Heart right ventricle (tissue), 16 donors: ENCODE results near the gene IDI1. TPM values are rescaled to one million over a fixed set of nuclear protein-coding genes. Genes with fewer than 3 reads are reported as not detected.

ENCODE experiments used
- ATAC-seq, 8 donors: fragments of 200-7000 bp; cut with Tn5 transposase; one replicate each; pipeline ENCODE4 v1.9.1; 2020; ENCODE audit warnings: mild to moderate bottlenecking in 8 of 8, moderate library complexity in 8 of 8, moderate number of reproducible peaks in 1 of 8
- DNase-seq, 2 donors: peaks; one replicate each; pipeline ENCODE4 v3.0.0-alpha.2; 2020
- H3K27ac ChIP-seq, 10 donors: fragments of 200-600 bp; sonication (generic) in 2 of 10; one replicate each; pipeline versions ENCODE4 v1.5.0 to v1.8.0; 2020 to 2022; ENCODE audit warnings: mild to moderate bottlenecking in 3 of 10
- H3K27me3 ChIP-seq, 7 donors: fragments of 200-600 bp; one replicate each; pipeline ENCODE4 v1.8.0; 2021 to 2022; ENCODE audit warnings: mild to moderate bottlenecking in 2 of 7
- H3K36me3 ChIP-seq, 9 donors: fragments of 200-600 bp; sonication (generic) in 1 of 9; one replicate each; pipeline versions ENCODE4 v1.5.0 to v1.8.0; 2020 to 2022; ENCODE audit warnings: mild to moderate bottlenecking in 2 of 9
- H3K4me1 ChIP-seq, 9 donors: fragments of 200-600 bp; sonication (generic) in 1 of 9; one replicate each; pipeline versions ENCODE4 v1.5.0 to v1.8.0; 2020 to 2022; ENCODE audit warnings: mild to moderate bottlenecking in 4 of 9
- H3K4me3 ChIP-seq, 10 donors: fragments of 200-600 bp; sonication (generic) in 2 of 10; one replicate each; pipeline versions ENCODE4 v1.5.0 to v1.8.0; 2020 to 2022; ENCODE audit warnings: mild to moderate bottlenecking in 7 of 10, moderate library complexity in 2 of 10
- H3K9me3 ChIP-seq, 11 donors: fragments of 200-600 bp in 10 of 11; sonication (generic) in 2 of 11; one replicate each; pipeline versions ENCODE4 v1.5.0 to v1.8.0; 2013 to 2022; ENCODE audit warnings: mild to moderate bottlenecking in 2 of 11, control low read depth in 1 of 11, moderate library complexity in 1 of 11
- WGBS, 2 donors: extraction: QIAGEN DNeasy Blood & Tissue Kit; methylation state at CpG; one replicate each; pipeline ENCODE4 v1.1.7; 2013; ENCODE audit warnings: inconsistent platforms in 1 of 2; 5-methylcytosine and 5-hydroxymethylcytosine counted together
- intact Hi-C, 10 donors: fragments of 100-400 bp; cut with DNase I; formaldehyde crosslinking; loops; one replicate each; pipeline versions ENCODE4 v1.11.1 to v1.14.2; 2022
- polyA plus RNA-seq, 2 donors: library from polyadenylated mRNA; stranded (reverse); fragments of 200-250 nt; gene quantifications; one replicate each; pipeline ENCODE4 v1.2.3, GENCODE V29; 2013
- total RNA-seq, 10 donors: library from RNA; stranded (reverse); fragmentation: NEBNext Ultra II Directional in 3 of 10; extraction: Animal tissue kit (Norgen Biotek cat#: 25700) in 3 of 10; gene quantifications; one replicate each; pipeline versions ENCODE4 v1.2.1 to v1.2.4, GENCODE V29; 2021 to 2023
- TF ChIP-seq, protein P1 (sequence below), 9 donors: fragments of 200-600 bp; sonication (generic) in 2 of 9; IDR thresholded peaks; one replicate each; pipeline versions ENCODE4 v1.5.0 to v1.8.0; 2021 to 2022; ENCODE audit warnings: antibody characterized with exemption in 9 of 9, mild to moderate bottlenecking in 5 of 9, moderate library complexity in 1 of 9
- donor health status: Arrhythmogenic right ventricular cardiomyopathy.
- donor health status: ischemic (EF 13 %, LVEDD 7.1; RV severe dilation, severe dysfunction).
- donor health status: healthy with polysubstance abuse.
- donor health status: DM: no; HTN: yes; CAD: no.
- donor health status: DM: no; HTN: no; CAD: no.
- donor health status: ischemic (EF 25% LVEDD 6.9; RV normal size, moderate dysfunction).
- donor health status: ischemic (EF 25% LVEDD 5.7; RV mildly dilated, moderate dysfunction).
- donor health status: healthy.
- donor health status: DM: yes; HTN: yes; CAD: no.
- donor health status: Ischemic cardiomyopathy.
- donor health status: ischemic (EF 35%, LVEDD 5.7; RV mildly dilated, moderate dysfunction).
- donor health status: nonischemic (EF 11% LVEDD 7.7; RV severe dilation, severe dysfunction).
- donor health status: DM: yes; HTN: yes; CAD: no.
- donor health status: PGD.
- donor health status: ischemic (EF 29% LVEDD 5.4; RV normal size, mild dysfunction).
- donor health status: nonischemic (EF 23%, LVEDD 6.1; RV moderate dilation, normal function).

IDI1 gene
- total and polyA plus RNA-seq, 12 donors = 8.9 to 26.0 (median 18.9) TPM

DNA sequence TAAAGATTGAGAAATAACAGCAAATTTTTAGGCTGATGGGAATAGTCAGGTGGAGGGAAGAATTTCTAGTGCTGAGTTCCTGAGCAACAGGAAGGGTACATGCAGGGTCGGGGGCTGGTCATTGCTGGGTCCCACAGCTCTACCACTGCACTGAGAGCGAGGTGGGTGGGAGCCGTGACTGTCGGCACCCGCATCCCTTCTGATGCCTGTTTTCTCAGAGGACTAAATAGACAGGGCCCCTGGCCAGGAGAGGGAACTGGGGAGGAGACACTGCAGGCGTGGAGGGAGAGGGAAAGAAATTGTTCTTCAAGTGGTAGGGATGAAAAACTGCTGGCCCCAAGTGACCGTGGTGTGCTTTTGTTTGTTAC, 53.4 kb downstream of the IDI1 start:
- H3K27ac ChIP-seq = no peak overlapping the region
- ATAC-seq (no peak), DNase-seq (no peak)
- peaks cover 3 to 90% (median 60%) of the 10 kb centered on the region in 9 donors for H3K36me3 ChIP-seq
- intact Hi-C loops = no loop called here
- H3K9me3 ChIP-seq = no peaks in the 10 kb centered on the region
- TF ChIP-seq, protein P1, sequence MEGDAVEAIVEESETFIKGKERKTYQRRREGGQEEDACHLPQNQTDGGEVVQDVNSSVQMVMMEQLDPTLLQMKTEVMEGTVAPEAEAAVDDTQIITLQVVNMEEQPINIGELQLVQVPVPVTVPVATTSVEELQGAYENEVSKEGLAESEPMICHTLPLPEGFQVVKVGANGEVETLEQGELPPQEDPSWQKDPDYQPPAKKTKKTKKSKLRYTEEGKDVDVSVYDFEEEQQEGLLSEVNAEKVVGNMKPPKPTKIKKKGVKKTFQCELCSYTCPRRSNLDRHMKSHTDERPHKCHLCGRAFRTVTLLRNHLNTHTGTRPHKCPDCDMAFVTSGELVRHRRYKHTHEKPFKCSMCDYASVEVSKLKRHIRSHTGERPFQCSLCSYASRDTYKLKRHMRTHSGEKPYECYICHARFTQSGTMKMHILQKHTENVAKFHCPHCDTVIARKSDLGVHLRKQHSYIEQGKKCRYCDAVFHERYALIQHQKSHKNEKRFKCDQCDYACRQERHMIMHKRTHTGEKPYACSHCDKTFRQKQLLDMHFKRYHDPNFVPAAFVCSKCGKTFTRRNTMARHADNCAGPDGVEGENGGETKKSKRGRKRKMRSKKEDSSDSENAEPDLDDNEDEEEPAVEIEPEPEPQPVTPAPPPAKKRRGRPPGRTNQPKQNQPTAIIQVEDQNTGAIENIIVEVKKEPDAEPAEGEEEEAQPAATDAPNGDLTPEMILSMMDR (IDR thresholded peaks at IDR 0.05) = no peak
- WGBS, 2 donors = 95% methylated on average over 7 of the region's 7 CpGs
- H3K4me3 ChIP-seq = no peak overlapping the region
- no peaks in the 10 kb centered on the region for H3K27me3 ChIP-seq
- peaks cover 0 to 5% (median 0%) of the 10 kb centered on the region in 9 donors for H3K4me1 ChIP-seq

DNA sequence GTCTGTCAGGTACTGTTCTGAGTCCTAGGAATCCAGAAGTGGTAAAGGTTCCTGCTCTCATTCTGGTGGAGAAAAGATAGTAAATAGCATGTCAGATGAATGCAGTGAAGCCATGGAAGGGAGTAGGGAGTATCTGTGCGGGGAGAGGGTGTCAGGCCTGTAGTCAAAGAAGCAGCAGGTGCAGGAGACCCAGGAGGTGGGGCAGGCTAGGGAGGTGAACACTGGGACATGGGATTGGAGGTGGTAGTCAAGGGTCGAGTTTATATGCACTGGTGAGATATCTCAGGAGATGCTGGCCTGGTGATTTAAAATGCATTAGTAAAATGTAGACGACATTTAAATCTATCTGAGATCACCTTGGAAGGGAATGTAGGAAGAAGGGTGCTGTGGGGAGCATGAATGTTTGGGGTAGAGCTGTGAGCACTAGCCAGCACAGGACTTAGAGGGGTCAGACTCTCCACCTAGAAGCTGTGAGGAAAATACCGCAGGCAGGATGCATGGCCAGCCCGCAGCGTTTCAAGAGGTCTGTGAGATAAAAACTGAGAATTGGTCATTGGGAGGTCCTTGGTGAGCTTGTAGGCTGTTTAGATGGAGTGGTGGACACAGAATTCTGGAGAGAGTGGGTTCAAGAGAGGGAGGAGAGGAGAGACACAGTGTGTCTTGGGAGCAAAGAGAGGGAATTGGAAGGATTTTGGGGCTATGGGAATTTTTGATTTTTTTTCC, 53.9 kb downstream of the IDI1 start:
- 86 to 91% methylated on average over 6 of the region's 6 CpGs for WGBS, 2 donors
- TF ChIP-seq, protein P1 (IDR thresholded peaks at IDR 0.05) = no peak
- ATAC-seq = no peak
- Histone ChIP-seq H3K36me3 (peaks cover 0 to 89% (median 55%) of the 10 kb centered on the region in 9 donors), H3K4me1 (peaks cover 0 to 10% (median 4%) of the 10 kb centered on the region in 9 donors), H3K27me3 (no peaks in the 10 kb centered on the region), H3K27ac (no peak overlapping the region), H3K9me3 (no peaks in the 10 kb centered on the region), H3K4me3 (no peak overlapping the region)
- no peak for DNase-seq
- intact Hi-C loops = no loop called here

DNA sequence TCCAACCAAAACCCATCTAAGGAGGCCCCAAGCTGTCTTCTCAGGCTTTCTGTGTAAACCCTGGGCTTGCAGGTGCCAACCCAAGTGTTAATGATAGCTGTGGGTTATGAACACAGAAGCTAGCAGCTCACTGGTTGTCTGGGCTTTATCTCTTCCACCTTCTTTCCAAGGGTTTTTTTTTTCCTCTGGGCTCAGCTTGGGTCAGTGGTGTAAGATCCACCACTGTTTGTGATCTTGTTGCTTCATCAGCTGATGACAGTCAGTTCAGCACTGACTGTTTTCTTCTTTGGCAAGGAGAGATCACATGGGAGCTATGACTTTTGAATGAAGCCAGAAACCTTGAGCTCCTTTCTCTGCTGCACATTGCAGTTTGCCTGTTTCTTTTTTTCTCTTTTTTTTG, 56.0 kb downstream of the IDI1 start:
- Histone ChIP-seq H3K4me3 (no peak overlapping the region), H3K27ac (no peak overlapping the region), H3K4me1 (peaks cover 4 to 23% (median 17%) of the 10 kb centered on the region in 9 donors), H3K36me3 (peaks cover 0 to 68% (median 34%) of the 10 kb centered on the region in 9 donors), H3K27me3 (no peaks in the 10 kb centered on the region), H3K9me3 (no peaks in the 10 kb centered on the region)
- TF ChIP-seq, protein P1 (IDR thresholded peaks at IDR 0.05) = no peak
- intact Hi-C loops = no loop called here
- ATAC-seq = no peak
- no peak for DNase-seq

DNA sequence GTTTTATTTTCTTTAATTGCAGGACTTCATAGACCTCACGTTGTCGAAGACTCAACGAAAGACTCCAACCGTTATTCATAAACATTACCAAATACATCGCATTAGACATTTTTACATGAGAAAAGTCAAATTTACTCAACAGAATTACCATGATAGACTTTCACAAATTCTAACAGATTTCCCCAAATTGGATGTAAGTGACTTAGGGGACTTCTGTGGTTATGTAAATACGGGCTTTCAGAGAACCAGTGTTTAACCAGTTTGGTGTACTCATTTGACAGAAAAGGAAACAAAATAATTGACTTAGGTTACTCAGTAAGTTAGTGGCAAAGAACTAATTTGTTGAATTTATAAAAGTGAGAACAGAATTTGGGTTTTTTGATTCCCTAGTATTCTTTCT, 56.5 kb downstream of the IDI1 start:
- Histone ChIP-seq H3K4me1 (peaks cover 5 to 25% (median 19%) of the 10 kb centered on the region in 9 donors), H3K27me3 (no peaks in the 10 kb centered on the region), H3K4me3 (no peak overlapping the region), H3K27ac (no peak overlapping the region), H3K36me3 (peaks cover 0 to 63% (median 30%) of the 10 kb centered on the region in 9 donors), H3K9me3 (no peaks in the 10 kb centered on the region)
- WGBS, 2 donors = 96 to 98% methylated on average over 6 of the region's 6 CpGs
- ATAC-seq = no peak
- intact Hi-C loops = no loop called here
- no peak for DNase-seq
- TF ChIP-seq, protein P1 (IDR thresholded peaks at IDR 0.05) = no peak
